Breast epithelium (tissue), 4 donors: Measurements from ENCODE around the gene CIPC. TPM values are rescaled to one million over a fixed set of nuclear protein-coding genes. Genes with fewer than 3 reads are reported as not detected.
A peak's percentile ranks its signal among the peaks of the same experiment; 100 is the strongest.

Experiments used
- DNase-seq, 2 donors: peaks; one replicate each; pipeline ENCODE4 v3.0.0-alpha.2; 2019; ENCODE audit warnings: low spot score in 2 of 2
- H3K27ac ChIP-seq, 2 donors: fragments of 200-600 bp; sonication (generic) in 1 of 2; one replicate each; pipeline ENCODE4 v1.5.1; 2016 to 2019; ENCODE audit warnings: mild to moderate bottlenecking in 1 of 2
- H3K27me3 ChIP-seq, 2 donors: fragments of 200-600 bp; sonication (generic) in 1 of 2; one replicate each; pipeline versions ENCODE4 v1.5.1 to v1.6.0; 2017 to 2019; ENCODE audit warnings: control low read depth in 1 of 2, mild to moderate bottlenecking in 1 of 2
- H3K36me3 ChIP-seq: fragments of 200-600 bp; one replicate; pipeline ENCODE4 v1.5.1; 2019
- H3K4me1 ChIP-seq, 2 donors: fragments of 200-600 bp; sonication (generic); one replicate each; pipeline ENCODE4 v1.5.1; 2016 to 2019; ENCODE audit warnings: control low read depth in 1 of 2
- H3K4me3 ChIP-seq, 3 donors: fragments of 200-600 bp; sonication (generic); 1 replicate in 2 of 3; 2 replicates in 1 of 3; pipeline ENCODE4 v1.5.1; 2016 to 2019; ENCODE audit warnings: mild to moderate bottlenecking in 3 of 3, moderate library complexity in 2 of 3
- H3K9me3 ChIP-seq, 2 donors: fragments of 200-600 bp; sonication (generic) in 1 of 2; one replicate each; pipeline ENCODE4 v1.5.1; 2016 to 2019; ENCODE audit warnings: control low read depth in 1 of 2
- CTCF ChIP-seq, 3 donors: fragments of 450-650 bp; IDR thresholded peaks; one replicate each; pipeline ENCODE4 v1.5.1; 2016 to 2017; ENCODE audit warnings: antibody characterized with exemption in 3 of 3, mild to moderate bottlenecking in 3 of 3, moderate library complexity in 3 of 3
- POLR2A ChIP-seq: fragments of 450-650 bp; IDR thresholded peaks from one replicate; pipeline ENCODE4 v1.6.1; 2016; ENCODE audit warnings: antibody characterized with exemption, mild to moderate bottlenecking, moderate library complexity
- POLR2AphosphoS5 ChIP-seq, 3 donors: sonication (generic); formaldehyde crosslinking; IDR thresholded peaks; one replicate each; pipeline ENCODE4 v1.6.1; 2017; ENCODE audit warnings: antibody characterized with exemption in 3 of 3
- intact Hi-C: fragments of 100-400 bp; cut with DNase I; formaldehyde crosslinking; loops from one replicate; pipeline ENCODE4 v1.15.1; 2023; ENCODE audit warnings: low total_unique reads
- total RNA-seq, 3 donors: library from RNA; depleted of rRNA; stranded (reverse); fragments of >200 nt; gene quantifications; one replicate each; pipeline ENCODE4 v1.1.0, GENCODE V29; 2016

Gene CIPC
- total RNA-seq, 3 donors from 2014 or later: 40.6 to 64.8 (median 50.7) TPM

- no peak for DNase-seq
- Histone ChIP-seq H3K36me3 (no peaks in the 10 kb centered on the region), H3K27me3 (no peaks in the 10 kb centered on the region), H3K27ac (peak overlapping the region in 1 of 2 donors; percentile 84), H3K4me1 (peaks cover 0 to 9% of the 10 kb centered on the region in 2 donors), H3K9me3 (peaks cover 0 to 6% of the 10 kb centered on the region in 2 donors), H3K4me3 (no peak overlapping the region)
- intact Hi-C loops: no loop called here
- no peak for TF ChIP-seq CTCF (IDR thresholded peaks at IDR 0.05)
- TF ChIP-seq POLR2AphosphoS5 (IDR thresholded peaks at IDR 0.05): no peak
- TF ChIP-seq POLR2A: no peak
Measured at GRCh38 chr14:77084985-77085384, 13.1 kb upstream of the CIPC start.

GRCh38 chr14:77085538-77085937, 12.5 kb upstream of the CIPC start:
- intact Hi-C loops: no loop called here
- Histone ChIP-seq H3K4me1 (peaks cover 0 to 9% of the 10 kb centered on the region in 2 donors), H3K4me3 (no peak overlapping the region), H3K27me3 (no peaks in the 10 kb centered on the region), H3K36me3 (no peaks in the 10 kb centered on the region), H3K9me3 (peaks cover 0 to under 1% of the 10 kb centered on the region in 2 donors), H3K27ac (peak overlapping the region; percentile 65 to 84)
- DNase-seq: no peak
- TF ChIP-seq POLR2A (no peak), CTCF (IDR thresholded peaks at IDR 0.05) (no peak), POLR2AphosphoS5 (IDR thresholded peaks at IDR 0.05) (no peak)

DNA sequence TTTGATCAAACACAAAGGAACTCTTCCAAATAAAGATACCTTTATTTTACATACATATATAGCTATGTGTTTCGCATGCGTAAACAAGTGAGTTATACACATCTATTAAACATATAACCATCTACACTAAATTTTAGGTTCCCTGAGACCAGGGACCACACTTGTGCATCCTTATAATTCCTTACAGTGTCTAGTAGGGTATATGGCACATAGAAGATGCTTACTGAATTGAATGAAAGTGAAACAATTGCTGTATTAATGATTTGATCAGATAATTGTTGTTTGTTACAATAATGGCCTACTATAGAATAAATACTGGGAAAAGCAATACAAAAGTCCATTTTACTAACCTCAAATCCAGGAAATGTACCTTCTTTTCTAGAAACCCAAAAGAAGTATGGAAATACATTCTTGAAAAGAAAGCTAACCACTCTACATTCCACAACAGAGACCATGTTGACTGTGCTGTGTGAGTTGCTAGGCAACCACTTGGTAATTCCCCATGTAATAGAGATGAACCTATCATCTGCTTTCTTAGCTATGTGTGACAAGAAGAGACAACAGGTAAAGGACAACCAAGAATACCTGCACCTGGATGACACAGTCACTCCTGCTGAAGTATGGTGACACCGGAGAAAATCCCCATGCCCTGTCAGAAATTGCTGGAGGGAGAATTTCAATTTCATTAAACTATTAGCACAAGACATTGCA, 11.9 kb upstream of the CIPC start:
- no peak overlapping the region for H3K4me3 ChIP-seq
- peaks cover under 1 to 5% of the 10 kb centered on the region in 2 donors for H3K9me3 ChIP-seq
- H3K36me3 ChIP-seq: no peaks in the 10 kb centered on the region
- peaks cover 0 to 9% of the 10 kb centered on the region in 2 donors for H3K4me1 ChIP-seq
- TF ChIP-seq POLR2AphosphoS5 (IDR thresholded peaks at IDR 0.05): no peak
- TF ChIP-seq CTCF (IDR thresholded peaks at IDR 0.05): no peak
- no peak for TF ChIP-seq POLR2A
- intact Hi-C loops: no loop called here
- peak in 1 of 2 donors; percentile 54 for DNase-seq
- peak overlapping the region; percentile 65 to 84 for H3K27ac ChIP-seq
- H3K27me3 ChIP-seq: no peaks in the 10 kb centered on the region

DNA sequence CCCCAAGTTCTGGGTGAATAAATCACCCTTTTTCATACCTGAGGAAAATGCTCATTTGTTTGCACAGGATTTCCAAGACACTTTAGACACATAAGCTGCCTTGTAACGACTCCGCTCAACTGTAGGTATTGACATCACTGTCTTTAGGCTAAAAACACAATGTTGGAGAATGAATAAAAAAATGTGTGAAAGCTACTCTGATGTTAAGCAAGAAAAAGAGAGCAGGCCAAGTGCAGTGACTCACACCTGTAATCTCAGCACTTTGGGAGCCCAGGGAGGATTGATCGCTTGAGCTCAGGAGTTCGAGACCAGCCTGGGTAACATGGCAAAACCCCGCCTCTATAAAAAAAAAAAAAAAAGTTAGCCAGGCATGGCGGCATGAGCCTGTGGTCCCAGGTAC, 11.1 kb upstream of the CIPC start:
- intact Hi-C loops: no loop called here
- no peak for DNase-seq
- H3K27ac ChIP-seq: peak overlapping the region; percentile 65 to 84
- no peak overlapping the region for H3K4me3 ChIP-seq
- H3K27me3 ChIP-seq: no peaks in the 10 kb centered on the region
- TF ChIP-seq POLR2AphosphoS5 (IDR thresholded peaks at IDR 0.05) (no peak), CTCF (IDR thresholded peaks at IDR 0.05) (no peak)
- peaks cover 0 to 9% of the 10 kb centered on the region in 2 donors for H3K4me1 ChIP-seq
- peaks cover 8 to 11% of the 10 kb centered on the region in 2 donors for H3K9me3 ChIP-seq
- H3K36me3 ChIP-seq: no peaks in the 10 kb centered on the region

DNA sequence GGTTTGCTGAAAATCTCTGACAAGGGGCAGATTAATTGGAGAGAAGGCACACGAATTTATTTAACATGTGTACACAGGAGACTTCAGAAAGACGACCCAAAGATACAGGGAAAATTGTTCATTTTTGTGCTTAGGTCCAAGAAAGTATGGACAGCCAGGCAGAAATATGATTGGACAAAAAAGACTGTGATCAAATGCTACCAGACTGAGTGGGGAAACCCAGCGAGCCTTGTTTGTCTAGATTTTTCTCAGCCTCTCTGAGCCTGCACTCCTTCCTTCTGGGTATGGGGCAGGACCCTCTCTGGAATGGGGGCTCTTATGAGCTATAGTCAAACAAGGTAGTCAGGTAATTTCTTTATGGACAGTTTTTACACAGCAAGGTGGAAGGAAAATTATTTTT, 10.4 kb upstream of the CIPC start:
- intact Hi-C loops: no loop called here
- Histone ChIP-seq H3K9me3 (peaks cover 8 to 12% of the 10 kb centered on the region in 2 donors), H3K4me1 (peaks cover 0 to 9% of the 10 kb centered on the region in 2 donors), H3K4me3 (no peak overlapping the region), H3K36me3 (no peaks in the 10 kb centered on the region), H3K27me3 (no peaks in the 10 kb centered on the region), H3K27ac (peak overlapping the region; percentile 75 to 84)
- no peak for TF ChIP-seq POLR2AphosphoS5 (IDR thresholded peaks at IDR 0.05)
- no peak for DNase-seq
